Measurements from ENCODE around the gene KIF3B.

DNA sequence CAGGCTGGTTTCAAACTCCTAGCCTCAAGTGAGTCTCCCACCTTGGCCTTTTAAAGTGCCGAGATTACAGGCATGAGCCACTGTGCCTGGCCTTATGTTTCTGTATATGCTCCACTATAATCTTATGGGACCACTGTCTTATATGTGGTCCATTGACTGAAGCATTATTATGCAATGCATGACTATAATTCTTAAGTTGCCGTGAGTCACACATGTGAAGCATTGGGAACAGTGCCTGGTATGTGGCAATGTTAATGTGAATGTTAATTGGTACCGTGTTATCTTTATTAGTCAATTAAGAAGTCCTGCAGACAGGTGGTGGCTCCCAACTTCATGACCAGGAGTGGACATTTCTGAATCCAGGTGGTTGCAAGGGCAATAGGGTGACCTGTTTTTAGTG is 66.0 kb downstream of the KIF3B start:
- no peak for TF ChIP-seq EZH2 (IDR thresholded peaks at IDR 0.05; ENCODE audit: borderline replicate concordance, insufficient read depth, low read depth, low read length, poor library complexity, severe bottlenecking)
- TF ChIP-seq, protein P1, sequence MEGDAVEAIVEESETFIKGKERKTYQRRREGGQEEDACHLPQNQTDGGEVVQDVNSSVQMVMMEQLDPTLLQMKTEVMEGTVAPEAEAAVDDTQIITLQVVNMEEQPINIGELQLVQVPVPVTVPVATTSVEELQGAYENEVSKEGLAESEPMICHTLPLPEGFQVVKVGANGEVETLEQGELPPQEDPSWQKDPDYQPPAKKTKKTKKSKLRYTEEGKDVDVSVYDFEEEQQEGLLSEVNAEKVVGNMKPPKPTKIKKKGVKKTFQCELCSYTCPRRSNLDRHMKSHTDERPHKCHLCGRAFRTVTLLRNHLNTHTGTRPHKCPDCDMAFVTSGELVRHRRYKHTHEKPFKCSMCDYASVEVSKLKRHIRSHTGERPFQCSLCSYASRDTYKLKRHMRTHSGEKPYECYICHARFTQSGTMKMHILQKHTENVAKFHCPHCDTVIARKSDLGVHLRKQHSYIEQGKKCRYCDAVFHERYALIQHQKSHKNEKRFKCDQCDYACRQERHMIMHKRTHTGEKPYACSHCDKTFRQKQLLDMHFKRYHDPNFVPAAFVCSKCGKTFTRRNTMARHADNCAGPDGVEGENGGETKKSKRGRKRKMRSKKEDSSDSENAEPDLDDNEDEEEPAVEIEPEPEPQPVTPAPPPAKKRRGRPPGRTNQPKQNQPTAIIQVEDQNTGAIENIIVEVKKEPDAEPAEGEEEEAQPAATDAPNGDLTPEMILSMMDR (IDR thresholded peaks at IDR 0.05), result no peak

Measured in B cell (primary cell).